IgD-negative memory B cell (primary cell): ENCODE measurements around the gene BICDL2. TPM values are rescaled to one million over a fixed set of nuclear protein-coding genes. Genes with fewer than 3 reads are reported as not detected.
"Not testable (repeated sequence)": the region's sequence is repeated elsewhere in the genome, so short reads cannot be mapped to it uniquely, and the experiment has no call there.

Source experiments
- H3K27ac Mint-ChIP-seq, 3 donors: one replicate each; pipeline ENCODE4 v1.8.0; 2020 to 2022; ENCODE audit warnings: mild to moderate bottlenecking in 3 of 3, mixed read lengths in 3 of 3, moderate library complexity in 1 of 3
- H3K27me3 Mint-ChIP-seq: one replicate; pipeline ENCODE4 v1.8.0; 2021; ENCODE audit warnings: mixed read lengths
- H3K36me3 Mint-ChIP-seq: one replicate; pipeline ENCODE4 v1.8.0; 2020; ENCODE audit warnings: mild to moderate bottlenecking, mixed read lengths
- H3K4me1 Mint-ChIP-seq, 3 donors: one replicate each; pipeline ENCODE4 v1.8.0; 2020 to 2022; ENCODE audit warnings: mixed read lengths in 3 of 3, mild to moderate bottlenecking in 1 of 3
- H3K4me3 Mint-ChIP-seq, 4 donors: one replicate each; pipeline ENCODE4 v1.8.0; 2020 to 2022; ENCODE audit warnings: mild to moderate bottlenecking in 4 of 4, mixed read lengths in 4 of 4, moderate library complexity in 3 of 4
- H3K9me3 Mint-ChIP-seq, 3 donors: one replicate each; pipeline ENCODE4 v1.8.0; 2020 to 2021; ENCODE audit warnings: mixed read lengths in 3 of 3, mild to moderate bottlenecking in 1 of 3
- polyA plus RNA-seq: library from polyadenylated mRNA; unstranded; fragments of 300-500 nt; fragmentation: Illumina TruSeq; gene quantifications from one replicate; pipeline ENCODE4 v1.2.3, GENCODE V29; 2021

Gene BICDL2
- polyA plus RNA-seq, 1 donor from 2014 or later, result not detected

- peaks cover 6 to 34% (median 24%) of the 10 kb centered on the region in 3 donors for H3K4me1 Mint-ChIP-seq
- no peaks in the 10 kb centered on the region for H3K27me3 Mint-ChIP-seq
- H3K4me3 Mint-ChIP-seq, result peak overlapping the region in 2 of 4 donors; percentile 63 to 70
- H3K27ac Mint-ChIP-seq, result peak overlapping the region in 1 of 3 donors; percentile 91
- peaks cover 0 to 2% (median 0%) of the 10 kb centered on the region in 3 donors for H3K9me3 Mint-ChIP-seq
- no peaks in the 10 kb centered on the region for H3K36me3 Mint-ChIP-seq
Observed at GRCh38 chr16:3071655-3072054, 34.9 kb upstream of the BICDL2 start.

- H3K36me3 Mint-ChIP-seq, result no peaks in the 10 kb centered on the region
- H3K4me3 Mint-ChIP-seq, result no peak overlapping the region
- H3K27me3 Mint-ChIP-seq, result no peaks in the 10 kb centered on the region
- H3K4me1 Mint-ChIP-seq, result peaks cover 6 to 32% (median 23%) of the 10 kb centered on the region in 3 donors
- peaks cover 0 to 2% (median 0%) of the 10 kb centered on the region in 3 donors for H3K9me3 Mint-ChIP-seq
- no peak overlapping the region for H3K27ac Mint-ChIP-seq
Observed at GRCh38 chr16:3070608-3071111, 33.9 kb upstream of the BICDL2 start.

GRCh38 chr16:3069146-3069545 lies 32.4 kb upstream of the BICDL2 start:
- Mint-ChIP-seq H3K4me1 (peaks cover 0 to 21% (median 11%) of the 10 kb centered on the region in 3 donors), H3K4me3 (peak overlapping the region in 1 of 4 donors; percentile 39)
- not testable (repeated sequence) for H3K27me3 Mint-ChIP-seq, H3K27ac Mint-ChIP-seq, H3K36me3 Mint-ChIP-seq, H3K9me3 Mint-ChIP-seq

- Mint-ChIP-seq H3K4me3 (peak overlapping the region in 1 of 4 donors; percentile 75), H3K4me1 (peaks cover 0 to 14% (median 4%) of the 10 kb centered on the region in 3 donors), H3K27me3 (no peaks in the 10 kb centered on the region), H3K27ac (no peak overlapping the region), H3K36me3 (no peaks in the 10 kb centered on the region), H3K9me3 (no peaks in the 10 kb centered on the region)
Observed at GRCh38 chr16:3068487-3068886, 31.7 kb upstream of the BICDL2 start.

GRCh38 chr16:3066440-3066748 lies 29.6 kb upstream of the BICDL2 start:
- Mint-ChIP-seq H3K36me3 (no peaks in the 10 kb centered on the region), H3K27ac (no peak overlapping the region), H3K9me3 (no peaks in the 10 kb centered on the region), H3K27me3 (no peaks in the 10 kb centered on the region), H3K4me1 (peaks cover 0 to 6% (median 1%) of the 10 kb centered on the region in 3 donors), H3K4me3 (peak overlapping the region in 3 of 4 donors; percentile 52 to 66 (median 60))

GRCh38 chr16:3065742-3066439 lies 29.1 kb upstream of the BICDL2 start:
- H3K4me3 Mint-ChIP-seq, result peak overlapping the region; percentile 35 to 92 (median 78)

GRCh38 chr16:3065069-3065741 lies 28.5 kb upstream of the BICDL2 start, which contains the start of gene IL32:
TSS of gene IL32 (plus strand) at chr16:3065640. CDS start at chr16:3065812, 172 bp downstream.
- Mint-ChIP-seq H3K4me1 (peaks cover 0 to 6% (median 1%) of the 10 kb centered on the region in 3 donors), H3K4me3 (peak within 1 kb of the TSS; percentile 35 to 92 (median 78))

More at GRCh38 chr16:3065742-3066439, 29.1 kb upstream of the BICDL2 start:
- no peaks in the 10 kb centered on the region for H3K36me3 Mint-ChIP-seq
- H3K4me1 Mint-ChIP-seq, result peaks cover 0 to 6% (median 1%) of the 10 kb centered on the region in 3 donors
- no peaks in the 10 kb centered on the region for H3K27me3 Mint-ChIP-seq
- H3K27ac Mint-ChIP-seq, result peak overlapping the region in 1 of 3 donors; percentile 18
- H3K9me3 Mint-ChIP-seq, result no peaks in the 10 kb centered on the region

GRCh38 chr16:3063625-3064386 lies 27.1 kb upstream of the BICDL2 start:
- H3K36me3 Mint-ChIP-seq, result no peaks in the 10 kb centered on the region
- no peak overlapping the region for H3K4me3 Mint-ChIP-seq
- no peaks in the 10 kb centered on the region for H3K9me3 Mint-ChIP-seq
- peaks cover 0 to 6% (median 1%) of the 10 kb centered on the region in 3 donors for H3K4me1 Mint-ChIP-seq
- H3K27me3 Mint-ChIP-seq, result peaks cover 2% of the 10 kb centered on the region
- no peak overlapping the region for H3K27ac Mint-ChIP-seq

More at GRCh38 chr16:3065069-3065741, 28.5 kb upstream of the BICDL2 start, which contains the start of gene IL32:
- no peaks in the 10 kb centered on the region for H3K9me3 Mint-ChIP-seq
- H3K36me3 Mint-ChIP-seq, result no peaks in the 10 kb centered on the region
- H3K27ac Mint-ChIP-seq, result peak within 1 kb of the TSS in 2 of 3 donors; percentile 18 to 85
- H3K27me3 Mint-ChIP-seq, result no peaks in the 10 kb centered on the region

- H3K4me1 Mint-ChIP-seq, result peaks cover 0 to 6% (median 3%) of the 10 kb centered on the region in 3 donors
Observed at GRCh38 chr16:3062553-3062952, 25.8 kb upstream of the BICDL2 start.

GRCh38 chr16:3060339-3061127 lies 23.8 kb upstream of the BICDL2 start:
- no peaks in the 10 kb centered on the region for H3K9me3 Mint-ChIP-seq
- H3K4me1 Mint-ChIP-seq, result peaks cover 0 to 3% (median under 1%) of the 10 kb centered on the region in 3 donors
- H3K27me3 Mint-ChIP-seq, result peaks cover 2% of the 10 kb centered on the region
- peak overlapping the region; percentile 8 to 94 (median 76) for H3K4me3 Mint-ChIP-seq
- no peaks in the 10 kb centered on the region for H3K36me3 Mint-ChIP-seq
- peak overlapping the region in 1 of 3 donors; percentile 35 for H3K27ac Mint-ChIP-seq

More at GRCh38 chr16:3062553-3062952, 25.8 kb upstream of the BICDL2 start:
- H3K4me3 Mint-ChIP-seq, result peak overlapping the region in 1 of 4 donors; percentile 57
- no peaks in the 10 kb centered on the region for H3K36me3 Mint-ChIP-seq
- H3K9me3 Mint-ChIP-seq, result no peaks in the 10 kb centered on the region
- peaks cover 2% of the 10 kb centered on the region for H3K27me3 Mint-ChIP-seq
- no peak overlapping the region for H3K27ac Mint-ChIP-seq

- Mint-ChIP-seq H3K36me3 (no peaks in the 10 kb centered on the region), H3K27me3 (peaks cover 2% of the 10 kb centered on the region), H3K9me3 (no peaks in the 10 kb centered on the region), H3K27ac (peak overlapping the region; percentile 35 to 88 (median 63)), H3K4me3 (peak overlapping the region; percentile 69 to 94 (median 82)), H3K4me1 (peaks cover 7 to 8% (median 8%) of the 10 kb centered on the region in 3 donors)
Observed at GRCh38 chr16:3059723-3060242, 23.0 kb upstream of the BICDL2 start.

- Mint-ChIP-seq H3K4me3 (peak overlapping the region; percentile 69 to 95 (median 88)), H3K9me3 (no peaks in the 10 kb centered on the region), H3K27ac (peak overlapping the region in 2 of 3 donors; percentile 35 to 88), H3K27me3 (peaks cover 2% of the 10 kb centered on the region), H3K36me3 (no peaks in the 10 kb centered on the region), H3K4me1 (peaks cover 9 to 11% (median 10%) of the 10 kb centered on the region in 3 donors)
Observed at GRCh38 chr16:3059041-3059722, 22.4 kb upstream of the BICDL2 start.
